K562 (cell line): Measurements from ENCODE around the gene ATP1A3. TPM values are rescaled to one million over a fixed set of nuclear protein-coding genes. Genes with fewer than 3 reads are reported as not detected.

Experiments used
- CHD4 ChIP-seq: fragments of 200-600 bp; sonication (generic); IDR thresholded peaks from 3 replicates; pipeline ENCODE4 v1.6.1; 2012; ENCODE audit warnings: low read depth, mild to moderate bottlenecking, mixed read lengths, low read length, inconsistent platforms; ENCODE audit not compliant: insufficient read depth, insufficient replicate concordance, poor library complexity, severe bottlenecking
- ELF4 ChIP-seq: fragments of 450-650 bp; formaldehyde crosslinking; IDR thresholded peaks from 2 replicates; pipeline ENCODE4 v1.4.0; 2022; ENCODE audit warnings: missing genetic modification characterization
- ETV5 ChIP-seq: sonication (generic); formaldehyde crosslinking; IDR thresholded peaks from 2 replicates; pipeline ENCODE4 v1.4.0; 2020; ENCODE audit warnings: low read depth, mild to moderate bottlenecking, missing genetic modification reagents
- EWSR1 ChIP-seq: fragments of 450-650 bp; IDR thresholded peaks from 2 replicates; pipeline ENCODE4 v1.6.1; 2018; ENCODE audit warnings: borderline replicate concordance, mild to moderate bottlenecking, low read depth, moderate library complexity; ENCODE audit not compliant: partially characterized antibody
- HDAC2 ChIP-seq: fragments of 450-650 bp; IDR thresholded peaks from 2 replicates; pipeline ENCODE4 v1.6.1; 2016; ENCODE audit warnings: mild to moderate bottlenecking
- HIVEP1 ChIP-seq: fragments of 250-450 bp; sonication (Bioruptor Pico); IDR thresholded peaks from 2 replicates; pipeline ENCODE4 v1.4.0; 2020; ENCODE audit warnings: mild to moderate bottlenecking
- LEF1 ChIP-seq: fragments of 450-650 bp; IDR thresholded peaks from 2 replicates; pipeline ENCODE4 v1.6.1; 2016; ENCODE audit warnings: mild to moderate bottlenecking
- MBD2 ChIP-seq: sonication (generic); IDR thresholded peaks from 2 replicates; pipeline ENCODE4 v1.6.1; 2016; ENCODE audit warnings: low read depth, borderline replicate concordance
- MXD1 ChIP-seq: fragments of 250-450 bp; sonication (Bioruptor Pico); IDR thresholded peaks from 2 replicates; pipeline ENCODE4 v1.8.0; 2021; ENCODE audit warnings: borderline replicate concordance, mild to moderate bottlenecking, moderate library complexity; ENCODE audit not compliant: poor library complexity, severe bottlenecking
- RBM15 ChIP-seq: fragments of 200-400 bp; formaldehyde crosslinking; IDR thresholded peaks from 2 replicates; pipeline ENCODE4 v1.6.1; 2018; ENCODE audit warnings: mild to moderate bottlenecking, low read length, moderate library complexity; ENCODE audit not compliant: insufficient read depth
- SP1 ChIP-seq: sonication (generic); formaldehyde crosslinking; IDR thresholded peaks from 2 replicates; pipeline ENCODE4 v1.8.1; 2022; ENCODE audit warnings: mild to moderate bottlenecking, missing genetic modification reagents
- SRF ChIP-seq, 2 experiments: fragments of 250-450, 450-650 bp in 1 of 2; sonication (Bioruptor Pico) in 1 of 2; sonication (generic) in 1 of 2; formaldehyde crosslinking; IDR thresholded peaks; 2 replicates each; pipeline versions ENCODE4 v1.5.0 to v1.5.1; 2020 to 2022; ENCODE audit warnings: mild to moderate bottlenecking in 1 of 2, missing genetic modification reagents in 1 of 2
- STAG1 ChIP-seq: sonication (generic); formaldehyde crosslinking; IDR thresholded peaks from 2 replicates; pipeline ENCODE4 v1.5.0; 2020; ENCODE audit warnings: missing genetic modification reagents, borderline replicate concordance
- STAT5A ChIP-seq: IDR thresholded peaks from 2 replicates; pipeline ENCODE4 v1.6.1; 2012; ENCODE audit warnings: low read length, inconsistent platforms, borderline replicate concordance
- TAL1 ChIP-seq: fragments of 450-650 bp; IDR thresholded peaks from 2 replicates; pipeline ENCODE4 v1.6.1; 2016; ENCODE audit warnings: mild to moderate bottlenecking
- ZBTB7A ChIP-seq: IDR thresholded peaks from 2 replicates; pipeline ENCODE4 v1.6.1; 2011; ENCODE audit warnings: low read depth, mild to moderate bottlenecking, low read length, moderate library complexity, borderline replicate concordance; ENCODE audit not compliant: control insufficient read depth
- ZC3H4 ChIP-seq: sonication (generic); formaldehyde crosslinking; IDR thresholded peaks from 2 replicates; pipeline ENCODE4 v1.9.0; 2021; ENCODE audit warnings: missing genetic modification reagents, borderline replicate concordance
- ZNF197 ChIP-seq: fragments of 200-800 bp; sonication (Bioruptor generic); IDR thresholded peaks from 2 replicates; pipeline ENCODE4 v1.6.1; 2016; ENCODE audit warnings: low read depth, missing genetic modification characterization, missing compliant biosample characterization
- ZNF224 ChIP-seq: sonication (generic); formaldehyde crosslinking; IDR thresholded peaks from 2 replicates; pipeline ENCODE4 v1.8.0; 2022; ENCODE audit warnings: mild to moderate bottlenecking, missing genetic modification reagents
- polyA plus RNA-seq, 8 experiments: library from polyadenylated mRNA; depleted of rRNA in 4 of 8; stranded (reverse) in 5 of 8; unstranded in 3 of 8; fragments of >200 nt; fragmentation: Nextera tagmentation in 2 of 8; fragmentation: Illumina TruSeq in 1 of 8; extraction: Ambion mirVana in 2 of 8; extraction: Trizol in 1 of 8; gene quantifications; 2 replicates each; pipeline versions ENCODE4 v1.2.1 to v1.2.3, GENCODE V29; 2011 to 2014; ENCODE audit warnings: inconsistent platforms in 1 of 8, missing spikeins in 1 of 8
- total RNA-seq, 7 experiments: library from RNA; depleted of rRNA in 6 of 7; stranded (reverse); fragments of >200 nt in 6 of 7; fragmentation: Illumina TruSeq in 2 of 7; extraction: Trizol in 2 of 7; gene quantifications; 2 replicates each; pipeline versions ENCODE4 v1.2.1 to v1.2.3, GENCODE V29; 2011 to 2021; ENCODE audit warnings: low replicate concordance in 1 of 7
- TF ChIP-seq, protein P1 (sequence below): IDR thresholded peaks from 3 replicates; pipeline ENCODE4 v1.6.1; 2011; ENCODE audit warnings: borderline replicate concordance, mild to moderate bottlenecking; ENCODE audit not compliant: insufficient read length, insufficient read depth
- TF ChIP-seq, protein P2 (sequence below): fragments of 450-650 bp; formaldehyde crosslinking; IDR thresholded peaks from 2 replicates; pipeline ENCODE4 v1.4.0; 2020; ENCODE audit warnings: mild to moderate bottlenecking, moderate library complexity

ATP1A3 gene
- total and polyA plus RNA-seq, 9 of the 15 experiments (the other 6 are each of a cell fraction or from before 2014, with no cell fraction given) = 0.03 to 1.0 (median 0.17) TPM; not detected in 3

DNA sequence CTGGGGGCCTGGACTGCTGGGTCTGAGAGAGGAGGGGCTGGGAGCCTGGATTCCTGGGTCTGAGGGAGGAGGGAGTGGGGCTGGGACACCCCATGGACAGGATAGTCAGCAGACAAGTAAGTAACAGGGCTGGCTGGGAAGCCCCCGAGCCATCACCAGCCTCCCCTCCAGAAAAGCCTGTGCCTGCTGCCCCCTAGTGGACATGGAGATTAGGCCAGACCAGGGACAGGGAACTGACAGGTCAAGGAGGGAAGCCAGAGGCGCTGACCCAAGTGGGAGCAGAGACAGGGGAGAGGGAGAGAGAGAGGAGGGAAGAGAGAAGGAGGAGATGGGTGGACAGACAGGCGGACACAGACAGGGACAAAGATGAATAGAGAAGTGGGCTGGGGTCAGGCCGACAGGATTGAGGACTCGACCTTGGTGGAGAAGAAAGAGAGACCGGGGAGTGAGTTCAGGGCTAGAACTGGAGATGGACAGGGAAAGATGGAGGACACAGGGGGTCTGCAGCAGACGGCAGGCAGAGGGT lies 59.1 kb downstream of the ATP1A3 start (continued):
- TF ChIP-seq ZNF224 (CRISPR knock-in tag) (no peak), MBD2 (no peak), ELF4 (CRISPR knock-in tag) (no peak), RBM15 (no peak), SP1 (no peak), SRF (CRISPR knock-in tag; IDR thresholded peaks at IDR 0.05) (no peak), ZNF197 (no peak), STAT5A (no peak), ZC3H4 (CRISPR knock-in tag) (no peak), MXD1 (CRISPR knock-in tag) (no peak), TAL1 (no peak), LEF1 (no peak), STAG1 (CRISPR knock-in tag) (no peak), CHD4 (no peak), HIVEP1 (CRISPR knock-in tag) (no peak), EWSR1 (no peak), ZBTB7A (peak; percentile 74), HDAC2 (0 out of 2 replicates have a peak, but pooled peaks have one; percentile 16), ETV5 (CRISPR knock-in tag) (no peak)
- TF ChIP-seq, protein P1, sequence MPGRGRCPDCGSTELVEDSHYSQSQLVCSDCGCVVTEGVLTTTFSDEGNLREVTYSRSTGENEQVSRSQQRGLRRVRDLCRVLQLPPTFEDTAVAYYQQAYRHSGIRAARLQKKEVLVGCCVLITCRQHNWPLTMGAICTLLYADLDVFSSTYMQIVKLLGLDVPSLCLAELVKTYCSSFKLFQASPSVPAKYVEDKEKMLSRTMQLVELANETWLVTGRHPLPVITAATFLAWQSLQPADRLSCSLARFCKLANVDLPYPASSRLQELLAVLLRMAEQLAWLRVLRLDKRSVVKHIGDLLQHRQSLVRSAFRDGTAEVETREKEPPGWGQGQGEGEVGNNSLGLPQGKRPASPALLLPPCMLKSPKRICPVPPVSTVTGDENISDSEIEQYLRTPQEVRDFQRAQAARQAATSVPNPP = no peak
- TF ChIP-seq, protein P2, sequence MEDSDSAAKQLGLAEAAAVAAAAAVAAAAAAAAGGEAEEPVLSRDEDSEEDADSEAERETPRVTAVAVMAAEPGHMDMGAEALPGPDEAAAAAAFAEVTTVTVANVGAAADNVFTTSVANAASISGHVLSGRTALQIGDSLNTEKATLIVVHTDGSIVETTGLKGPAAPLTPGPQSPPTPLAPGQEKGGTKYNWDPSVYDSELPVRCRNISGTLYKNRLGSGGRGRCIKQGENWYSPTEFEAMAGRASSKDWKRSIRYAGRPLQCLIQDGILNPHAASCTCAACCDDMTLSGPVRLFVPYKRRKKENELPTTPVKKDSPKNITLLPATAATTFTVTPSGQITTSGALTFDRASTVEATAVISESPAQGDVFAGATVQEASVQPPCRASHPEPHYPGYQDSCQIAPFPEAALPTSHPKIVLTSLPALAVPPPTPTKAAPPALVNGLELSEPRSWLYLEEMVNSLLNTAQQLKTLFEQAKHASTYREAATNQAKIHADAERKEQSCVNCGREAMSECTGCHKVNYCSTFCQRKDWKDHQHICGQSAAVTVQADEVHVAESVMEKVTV (CRISPR knock-in tag) = no peak
